Thoracic aorta (tissue), 2 donors: Measurements from ENCODE around the gene PTPRN2. TPM values are rescaled to one million over a fixed set of nuclear protein-coding genes. Genes with fewer than 3 reads are reported as not detected.

Experiments used
- ATAC-seq: fragments of 150-250 bp; one replicate; pipeline ENCODE4 v1.8.0; 2017; ENCODE audit warnings: low read depth; ENCODE audit not compliant: insufficient number of reproducible peaks, low FRiP score
- DNase-seq: peaks from one replicate; pipeline ENCODE4 v3.0.0-alpha.2; 2020; ENCODE audit warnings: low spot score
- H3K27ac ChIP-seq, 2 donors: fragments of 200-600 bp; sonication (generic); 1 replicate in 1 of 2; 2 replicates in 1 of 2; pipeline ENCODE4 v1.5.1; 2016; ENCODE audit warnings: mild to moderate bottlenecking in 2 of 2, moderate library complexity in 2 of 2
- H3K27me3 ChIP-seq: fragments of 200-600 bp; sonication (generic); replicated peaks from 2 replicates; pipeline ENCODE4 v1.6.0; 2016; ENCODE audit warnings: mild to moderate bottlenecking; ENCODE audit not compliant: insufficient read depth
- H3K36me3 ChIP-seq: fragments of 200-600 bp; sonication (generic); one replicate; pipeline ENCODE4 v1.5.1; 2016
- H3K4me1 ChIP-seq, 2 donors: fragments of 200-600 bp; sonication (generic); 1 replicate in 1 of 2; 2 replicates in 1 of 2; pipeline versions ENCODE4 v1.5.1 to v1.6.0; 2016; ENCODE audit warnings: low read depth in 2 of 2, mild to moderate bottlenecking in 1 of 2; ENCODE audit not compliant: control insufficient read depth in 1 of 2
- H3K4me3 ChIP-seq: fragments of 200-600 bp; sonication (generic); 2 replicates; pipeline ENCODE4 v1.5.1; 2016; ENCODE audit warnings: mild to moderate bottlenecking
- H3K9me3 ChIP-seq: fragments of 200-600 bp; sonication (generic); 2 replicates; pipeline ENCODE4 v1.5.1; 2016
- CTCF ChIP-seq: fragments of 200-600 bp; sonication (generic); IDR thresholded peaks from one replicate; pipeline ENCODE4 v1.5.1; 2019; ENCODE audit warnings: antibody characterized with exemption
- total RNA-seq, 2 donors: library from RNA; depleted of rRNA; stranded (reverse); fragments of >200 nt; gene quantifications; one replicate each; pipeline versions ENCODE4 v1.1.0 to v1.2.3, GENCODE V29; 2016

Gene PTPRN2
- total RNA-seq, 2 donors from 2014 or later: 2.2 to 3.1 TPM

- no peak for TF ChIP-seq CTCF
- DNase-seq: no peak
- Histone ChIP-seq H3K27ac (no peak overlapping the region), H3K27me3 (no peaks in the 10 kb centered on the region), H3K36me3 (no peaks in the 10 kb centered on the region), H3K9me3 (no peaks in the 10 kb centered on the region), H3K4me1 (no peaks in the 10 kb centered on the region), H3K4me3 (no peak overlapping the region)
- ATAC-seq: no peak
These were observed 1044.3 kb downstream of the PTPRN2 start for GRCh38 chr7:157543276-157543675.

GRCh38 chr7:157542068-157543021, 1045.3 kb downstream of the PTPRN2 start:
- H3K4me3 ChIP-seq: no peak overlapping the region
- no peaks in the 10 kb centered on the region for H3K9me3 ChIP-seq
- no peaks in the 10 kb centered on the region for H3K4me1 ChIP-seq
- no peaks in the 10 kb centered on the region for H3K27me3 ChIP-seq
- no peak for ATAC-seq
- no peak for TF ChIP-seq CTCF
- no peak overlapping the region for H3K27ac ChIP-seq
- no peak for DNase-seq
- H3K36me3 ChIP-seq: no peaks in the 10 kb centered on the region

GRCh38 chr7:157541295-157542067, 1046.1 kb downstream of the PTPRN2 start:
- no peak overlapping the region for H3K4me3 ChIP-seq
- no peaks in the 10 kb centered on the region for H3K9me3 ChIP-seq
- no peaks in the 10 kb centered on the region for H3K36me3 ChIP-seq
- H3K27me3 ChIP-seq: no peaks in the 10 kb centered on the region
- no peaks in the 10 kb centered on the region for H3K4me1 ChIP-seq
- DNase-seq (no peak), ATAC-seq (no peak)
- TF ChIP-seq CTCF: no peak
- H3K27ac ChIP-seq: no peak overlapping the region

- H3K9me3 ChIP-seq: no peaks in the 10 kb centered on the region
- H3K27me3 ChIP-seq: no peaks in the 10 kb centered on the region
- H3K36me3 ChIP-seq: no peaks in the 10 kb centered on the region
- H3K4me1 ChIP-seq: no peaks in the 10 kb centered on the region
- ATAC-seq: no peak
- no peak for DNase-seq
- H3K27ac ChIP-seq: no peak overlapping the region
- TF ChIP-seq CTCF: no peak
- no peak overlapping the region for H3K4me3 ChIP-seq
These were observed 1046.9 kb downstream of the PTPRN2 start for GRCh38 chr7:157540606-157541294.

- DNase-seq: no peak
- Histone ChIP-seq H3K27ac (no peak overlapping the region), H3K36me3 (no peaks in the 10 kb centered on the region), H3K4me3 (no peak overlapping the region), H3K4me1 (no peaks in the 10 kb centered on the region), H3K9me3 (no peaks in the 10 kb centered on the region), H3K27me3 (no peaks in the 10 kb centered on the region)
- no peak for ATAC-seq
- TF ChIP-seq CTCF: no peak
These were observed 1047.6 kb downstream of the PTPRN2 start for GRCh38 chr7:157540020-157540419.
